HG02610 (cell line): Measurements from ENCODE around the gene BLOC1S4.
"Not testable (repeated sequence)": the region's sequence is repeated elsewhere in the genome, so short reads cannot be mapped to it uniquely, and the experiment has no call there.

Experiments
- ATAC-seq: cut with Tn5 transposase; IDR thresholded peaks from one replicate; pipeline ENCODE4 v1.9.1; 2021; ENCODE audit warnings: mild to moderate bottlenecking, moderate library complexity; ENCODE audit not compliant: unreplicated experiment

BLOC1S4 gene

GRCh38 chr4:6716018-6716911, at the start of gene BLOC1S4:
Gene BLOC1S4 (plus strand): TSS chr4:6716174. CDS start chr4:6716210, 36 bp downstream.
- ATAC-seq: peak; percentile 79

- ATAC-seq: no peak
These were observed 47.6 kb upstream of the BLOC1S4 start for GRCh38 chr4:6668391-6668790.

- no peak for ATAC-seq
These were observed 44.3 kb upstream of the BLOC1S4 start for GRCh38 chr4:6671648-6672047.

- no peak for ATAC-seq
These were observed 43.8 kb upstream of the BLOC1S4 start for GRCh38 chr4:6672131-6672530.

- not testable (repeated sequence) for ATAC-seq
These were observed 43.3 kb upstream of the BLOC1S4 start for GRCh38 chr4:6672541-6673190.

GRCh38 chr4:6673191-6673659, 42.7 kb upstream of the BLOC1S4 start:
- not testable (repeated sequence) for ATAC-seq

GRCh38 chr4:6673660-6674499, 42.1 kb upstream of the BLOC1S4 start:
- peak; percentile 64 for ATAC-seq

- ATAC-seq: peak; percentile 42
These were observed 41.3 kb upstream of the BLOC1S4 start for GRCh38 chr4:6674500-6675149.

GRCh38 chr4:6676722-6677558, 39.0 kb upstream of the BLOC1S4 start:
- no peak for ATAC-seq

- ATAC-seq: no peak
These were observed 35.5 kb upstream of the BLOC1S4 start for GRCh38 chr4:6680372-6681034.

GRCh38 chr4:6681191-6681590, 34.8 kb upstream of the BLOC1S4 start:
- no peak for ATAC-seq

- ATAC-seq: no peak
These were observed 32.9 kb upstream of the BLOC1S4 start for GRCh38 chr4:6682862-6683590.

GRCh38 chr4:6684656-6685055, 31.3 kb upstream of the BLOC1S4 start:
- no peak for ATAC-seq

GRCh38 chr4:6686104-6686787, 29.7 kb upstream of the BLOC1S4 start:
- ATAC-seq: no peak

- no peak for ATAC-seq
These were observed 27.8 kb upstream of the BLOC1S4 start for GRCh38 chr4:6687947-6688878.

GRCh38 chr4:6688879-6689505, 27.0 kb upstream of the BLOC1S4 start:
- ATAC-seq: peak; percentile 74
